ENCODE results near the gene LEF1.

DNA sequence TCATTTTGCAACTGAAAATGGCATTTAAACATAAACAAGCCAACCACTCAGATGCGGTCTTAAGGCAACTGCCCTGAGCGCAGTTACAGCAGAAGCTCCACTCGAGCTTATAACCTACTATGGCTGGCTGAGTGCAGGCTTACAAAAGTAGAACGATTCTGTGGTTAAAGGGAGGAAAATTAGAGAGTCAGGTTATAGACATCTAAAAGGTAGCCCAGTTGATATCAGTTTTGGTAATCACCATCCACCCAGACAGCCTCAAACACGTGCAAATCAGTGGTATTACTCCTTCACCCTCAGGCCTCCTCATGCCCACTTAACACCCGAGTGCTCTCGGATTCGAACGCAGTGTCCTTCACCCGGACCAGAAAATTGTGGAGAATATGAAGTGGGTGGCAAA, 3.1 kb downstream of the LEF1 start:
- TF ChIP-seq CTCF (IDR thresholded peaks at IDR 0.05) (no peak), POLR2A (IDR thresholded peaks at IDR 0.05) (no peak), POLR2AphosphoS5 (IDR thresholded peaks at IDR 0.05) (no peak), EP300 (IDR thresholded peaks at IDR 0.05) (no peak)
